SJCRH30 (cell line): ENCODE measurements around the gene DCAF11. TPM values are rescaled to one million over a fixed set of nuclear protein-coding genes. Genes with fewer than 3 reads are reported as not detected.
"Not testable (repeated sequence)": the region's sequence is repeated elsewhere in the genome, so short reads cannot be mapped to it uniquely, and the experiment has no call there.

Experiments
- DNase-seq, 2 experiments: peaks; one replicate each; pipeline ENCODE4 v3.0.0-alpha.2; 2015 to 2020
- H3K27ac ChIP-seq: fragments of 250-450 bp; sonication (Bioruptor Pico); 2 replicates; pipeline ENCODE4 v1.5.1; 2020; ENCODE audit warnings: mild to moderate bottlenecking, moderate library complexity
- H3K27me3 ChIP-seq: fragments of 250-450 bp; sonication (Bioruptor Pico); 2 replicates; pipeline ENCODE4 v1.5.1; 2020; ENCODE audit warnings: mild to moderate bottlenecking, moderate library complexity
- H3K36me3 ChIP-seq: fragments of 250-450 bp; sonication (Bioruptor Pico); 2 replicates; pipeline ENCODE4 v1.5.1; 2020; ENCODE audit warnings: mild to moderate bottlenecking, moderate library complexity
- H3K4me1 ChIP-seq: fragments of 250-450 bp; sonication (Bioruptor Pico); 2 replicates; pipeline ENCODE4 v1.5.1; 2020; ENCODE audit warnings: mild to moderate bottlenecking, moderate library complexity
- H3K4me3 ChIP-seq: fragments of 250-450 bp; sonication (Bioruptor Pico); 2 replicates; pipeline ENCODE4 v1.5.1; 2020; ENCODE audit warnings: mild to moderate bottlenecking, moderate library complexity
- H3K9me3 ChIP-seq: fragments of 250-450 bp; sonication (Bioruptor Pico); replicated peaks from 2 replicates; pipeline ENCODE4 v1.5.1; 2020; ENCODE audit warnings: mild to moderate bottlenecking, moderate library complexity
- total RNA-seq: library from RNA; depleted of rRNA; stranded (reverse); fragments of >200 nt; shearing (Covaris generic); gene quantifications from 2 replicates; pipeline ENCODE4 v1.2.3, GENCODE V29; 2014

The DCAF11 gene
- total RNA-seq, 1 experiment from 2014 or later, result 82.0 TPM

DNA sequence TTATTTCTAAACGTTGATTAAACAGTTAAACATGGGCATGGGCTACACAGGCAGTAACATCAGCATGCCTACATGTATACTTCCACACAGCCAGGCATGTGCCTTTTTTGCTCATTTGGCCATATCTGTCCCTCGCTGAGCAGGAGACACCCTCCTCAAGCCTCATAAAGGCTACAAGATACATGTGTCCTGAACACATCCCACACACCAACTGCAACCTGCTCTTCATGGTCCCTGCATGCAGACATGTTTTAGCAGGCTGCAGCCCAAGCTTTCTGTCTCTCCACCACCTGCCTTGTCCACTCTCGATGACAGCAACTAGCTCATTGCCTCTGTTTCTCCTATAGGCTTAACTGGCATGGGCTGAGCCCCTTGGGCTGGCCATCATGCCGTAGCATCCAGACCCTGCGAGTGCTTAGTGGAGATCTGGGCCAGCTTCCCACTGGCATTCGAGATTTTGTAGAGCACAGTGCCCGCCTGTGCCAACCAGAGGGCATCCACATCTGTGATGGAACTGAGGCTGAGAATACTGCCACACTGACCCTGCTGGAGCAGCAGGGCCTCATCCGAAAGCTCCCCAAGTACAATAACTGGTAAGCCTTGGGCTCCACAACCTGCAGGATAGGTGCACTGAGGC, 17.9 kb upstream of the DCAF11 start:
- Histone ChIP-seq H3K4me3 (no peak overlapping the region), H3K9me3 (no peaks in the 10 kb centered on the region), H3K27me3 (no peaks in the 10 kb centered on the region), H3K36me3 (peaks cover 6% of the 10 kb centered on the region), H3K27ac (no peak overlapping the region), H3K4me1 (peaks cover 10% of the 10 kb centered on the region)
- DNase-seq, result no peak

DNA sequence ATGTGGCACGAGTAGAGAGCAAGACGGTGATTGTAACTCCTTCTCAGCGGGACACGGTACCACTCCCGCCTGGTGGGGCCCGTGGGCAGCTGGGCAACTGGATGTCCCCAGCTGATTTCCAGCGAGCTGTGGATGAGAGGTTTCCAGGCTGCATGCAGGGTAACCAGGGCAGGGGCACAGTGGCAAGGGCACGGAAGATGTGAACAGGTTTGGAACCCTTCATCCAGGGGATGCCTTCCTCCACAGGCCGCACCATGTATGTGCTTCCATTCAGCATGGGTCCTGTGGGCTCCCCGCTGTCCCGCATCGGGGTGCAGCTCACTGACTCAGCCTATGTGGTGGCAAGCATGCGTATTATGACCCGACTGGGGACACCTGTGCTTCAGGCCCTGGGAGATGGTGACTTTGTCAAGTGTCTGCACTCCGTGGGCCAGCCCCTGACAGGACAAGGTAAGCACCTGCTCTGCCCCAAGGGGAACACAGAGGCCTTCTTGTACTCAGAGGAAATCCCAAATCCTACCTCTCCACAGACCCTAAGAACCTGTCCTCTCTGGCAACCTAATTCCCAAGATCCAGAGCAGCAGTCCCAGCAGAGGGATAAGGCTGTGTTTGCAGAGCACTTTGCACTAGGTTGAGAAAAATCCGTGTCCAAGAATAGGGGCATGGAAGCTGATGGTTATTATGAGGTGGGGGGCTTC, 16.2 kb upstream of the DCAF11 start:
- no peak overlapping the region for H3K4me3 ChIP-seq
- no peaks in the 10 kb centered on the region for H3K27me3 ChIP-seq
- peaks cover 10% of the 10 kb centered on the region for H3K36me3 ChIP-seq
- H3K4me1 ChIP-seq, result peaks cover 10% of the 10 kb centered on the region
- no peak for DNase-seq
- no peak overlapping the region for H3K27ac ChIP-seq
- H3K9me3 ChIP-seq, result no peaks in the 10 kb centered on the region

GRCh38 chr14:24098927-24099813, 15.4 kb upstream of the DCAF11 start:
- Histone ChIP-seq H3K27me3 (no peaks in the 10 kb centered on the region), H3K9me3 (no peaks in the 10 kb centered on the region), H3K4me3 (no peak overlapping the region), H3K27ac (no peak overlapping the region), H3K4me1 (peaks cover 7% of the 10 kb centered on the region), H3K36me3 (peaks cover 14% of the 10 kb centered on the region)
- DNase-seq, result no peak

- Histone ChIP-seq H3K36me3 (peaks cover 14% of the 10 kb centered on the region), H3K9me3 (no peaks in the 10 kb centered on the region), H3K4me3 (no peak overlapping the region), H3K27ac (no peak overlapping the region), H3K4me1 (peaks cover 6% of the 10 kb centered on the region), H3K27me3 (no peaks in the 10 kb centered on the region)
- DNase-seq, result no peak
Observed at GRCh38 chr14:24100197-24100981, 14.2 kb upstream of the DCAF11 start.

DNA sequence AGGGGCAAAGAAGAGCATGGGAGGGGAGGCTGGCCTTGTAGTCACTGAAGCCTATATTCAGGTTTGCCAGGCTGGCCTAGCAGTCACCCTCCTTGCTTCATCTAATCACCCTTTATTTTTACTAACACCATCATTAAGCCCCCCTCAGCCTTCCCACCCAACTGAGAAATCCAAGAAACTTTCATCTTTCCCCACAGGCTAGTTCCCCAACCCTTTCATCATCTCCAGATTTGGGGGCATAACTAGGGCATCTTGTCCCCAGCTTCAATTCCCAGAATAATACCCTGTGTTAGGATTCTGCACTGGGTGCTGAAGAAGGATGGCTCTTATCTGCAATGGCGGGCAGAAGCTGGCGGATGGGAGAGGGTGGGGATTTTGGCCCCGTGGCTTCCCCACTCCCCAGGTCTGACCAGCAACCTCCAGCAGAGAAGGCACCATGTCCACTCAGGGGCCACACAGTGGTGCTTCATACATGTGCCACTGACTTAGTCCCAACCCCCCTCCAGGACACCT, 13.5 kb upstream of the DCAF11 start:
- H3K4me3 ChIP-seq, result no peak overlapping the region
- no peaks in the 10 kb centered on the region for H3K27me3 ChIP-seq
- DNase-seq, result no peak
- peaks cover 14% of the 10 kb centered on the region for H3K36me3 ChIP-seq
- no peaks in the 10 kb centered on the region for H3K4me1 ChIP-seq
- H3K9me3 ChIP-seq, result no peaks in the 10 kb centered on the region
- no peak overlapping the region for H3K27ac ChIP-seq

DNA sequence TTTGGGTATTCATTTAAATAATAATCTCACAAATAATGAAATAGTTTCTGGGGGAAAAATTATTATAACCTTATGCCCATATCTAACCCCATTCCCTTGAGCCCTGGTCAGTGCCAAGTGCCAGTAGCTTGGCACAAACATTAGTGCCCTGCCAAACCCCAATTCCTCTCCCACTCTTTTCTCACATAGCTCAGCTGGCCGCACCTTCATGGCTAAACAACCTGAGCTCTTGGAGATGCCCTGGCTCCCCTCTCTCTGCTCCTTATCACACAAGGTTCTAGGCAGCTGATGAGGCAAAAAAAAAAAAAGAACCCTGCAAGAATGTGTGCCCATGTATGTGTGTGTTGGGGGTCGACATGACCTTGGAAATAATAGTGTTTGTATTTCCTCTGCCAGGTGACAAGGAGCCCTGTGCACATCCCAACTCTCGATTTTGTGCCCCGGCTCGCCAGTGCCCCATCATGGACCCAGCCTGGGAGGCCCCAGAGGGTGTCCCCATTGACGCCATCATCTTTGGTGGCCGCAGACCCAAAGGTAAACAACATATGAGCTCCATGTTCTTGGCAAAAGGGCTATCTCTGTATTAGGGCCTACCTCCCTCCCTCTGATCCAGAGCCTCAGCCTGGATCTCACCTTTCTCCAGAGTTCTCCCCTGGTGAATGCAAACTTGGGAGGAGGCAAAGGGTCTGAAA, 12.1 kb upstream of the DCAF11 start:
- DNase-seq, result no peak
- Histone ChIP-seq H3K4me3 (no peak overlapping the region), H3K36me3 (peaks cover 14% of the 10 kb centered on the region), H3K9me3 (no peaks in the 10 kb centered on the region), H3K27me3 (no peaks in the 10 kb centered on the region), H3K27ac (no peak overlapping the region), H3K4me1 (no peaks in the 10 kb centered on the region)

DNA sequence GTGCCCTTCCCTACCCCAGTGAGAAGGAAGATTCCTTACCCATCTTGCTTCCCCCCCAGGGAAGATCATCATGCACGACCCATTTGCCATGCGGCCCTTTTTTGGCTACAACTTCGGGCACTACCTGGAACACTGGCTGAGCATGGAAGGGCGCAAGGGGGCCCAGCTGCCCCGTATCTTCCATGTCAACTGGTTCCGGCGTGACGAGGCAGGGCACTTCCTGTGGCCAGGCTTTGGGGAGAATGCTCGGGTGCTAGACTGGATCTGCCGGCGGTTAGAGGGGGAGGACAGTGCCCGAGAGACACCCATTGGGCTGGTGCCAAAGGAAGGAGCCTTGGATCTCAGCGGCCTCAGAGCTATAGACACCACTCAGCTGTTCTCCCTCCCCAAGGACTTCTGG, 11.1 kb upstream of the DCAF11 start:
- no peaks in the 10 kb centered on the region for H3K9me3 ChIP-seq
- no peak overlapping the region for H3K27ac ChIP-seq
- no peaks in the 10 kb centered on the region for H3K4me1 ChIP-seq
- H3K4me3 ChIP-seq, result no peak overlapping the region
- H3K27me3 ChIP-seq, result no peaks in the 10 kb centered on the region
- peaks cover 14% of the 10 kb centered on the region for H3K36me3 ChIP-seq
- DNase-seq, result no peak

DNA sequence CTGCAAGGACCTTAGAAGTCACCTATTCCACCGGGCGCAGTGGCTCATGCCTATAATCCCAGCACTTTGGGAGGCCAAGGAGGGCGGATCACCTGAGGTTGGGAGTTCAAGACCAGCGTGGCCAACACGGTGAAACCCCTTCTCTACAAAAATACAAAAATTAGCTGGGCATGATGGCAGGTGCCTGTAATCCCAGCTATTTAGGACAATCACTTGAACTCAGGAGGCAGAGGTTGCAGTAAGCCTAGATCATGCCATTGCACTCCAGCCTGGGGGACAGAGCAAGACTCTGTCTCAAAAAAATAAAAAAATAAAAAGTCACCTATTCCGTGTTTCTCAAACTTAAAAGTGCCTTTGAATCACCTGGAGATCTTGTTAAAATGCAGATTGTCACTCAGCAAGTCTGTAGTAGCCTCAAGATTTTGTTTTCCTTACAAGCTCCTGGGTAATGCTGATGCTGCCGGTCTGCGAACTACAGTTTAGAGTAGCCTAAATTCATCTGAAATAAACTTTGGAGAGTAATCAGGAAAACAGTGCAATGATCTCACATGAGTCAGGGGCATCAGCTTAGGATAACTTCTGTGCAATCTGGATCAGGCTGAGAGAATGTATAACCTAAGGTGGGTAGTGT, 8.9 kb upstream of the DCAF11 start:
- H3K4me3 ChIP-seq, H3K4me1 ChIP-seq, H3K36me3 ChIP-seq, H3K9me3 ChIP-seq, DNase-seq, H3K27me3 ChIP-seq, H3K27ac ChIP-seq: not testable (repeated sequence)

DNA sequence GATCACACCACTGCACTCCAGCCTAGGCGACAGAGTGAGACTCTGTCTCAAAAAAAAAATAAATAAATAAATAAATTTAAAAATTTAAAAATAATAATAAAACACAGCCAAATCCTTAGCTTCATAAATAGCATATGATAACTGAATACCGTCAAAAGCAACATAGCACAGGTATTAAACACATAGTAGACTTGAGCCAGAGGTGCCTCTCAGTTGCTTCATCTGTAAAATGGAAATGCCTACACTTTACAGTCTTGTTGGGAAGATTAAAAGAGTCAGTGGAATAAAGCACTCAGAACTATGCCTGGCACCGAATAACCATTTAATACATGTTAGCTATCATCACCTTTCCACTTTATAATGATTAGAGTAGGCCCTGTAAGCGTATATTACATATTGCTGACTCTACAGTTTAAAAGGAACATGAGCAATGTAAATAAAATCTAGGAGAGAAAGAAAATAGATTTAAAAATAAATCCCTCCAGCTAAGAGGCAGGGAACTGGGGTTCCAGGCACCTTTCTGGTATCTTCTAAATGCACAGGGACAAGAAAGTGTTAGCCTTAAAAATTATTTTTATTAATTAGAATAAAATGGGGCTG, 7.8 kb upstream of the DCAF11 start:
- Histone ChIP-seq H3K4me3 (no peak overlapping the region), H3K4me1 (peaks cover 9% of the 10 kb centered on the region), H3K9me3 (no peaks in the 10 kb centered on the region), H3K36me3 (peaks cover 8% of the 10 kb centered on the region), H3K27ac (no peak overlapping the region), H3K27me3 (no peaks in the 10 kb centered on the region)
- DNase-seq, result no peak

DNA sequence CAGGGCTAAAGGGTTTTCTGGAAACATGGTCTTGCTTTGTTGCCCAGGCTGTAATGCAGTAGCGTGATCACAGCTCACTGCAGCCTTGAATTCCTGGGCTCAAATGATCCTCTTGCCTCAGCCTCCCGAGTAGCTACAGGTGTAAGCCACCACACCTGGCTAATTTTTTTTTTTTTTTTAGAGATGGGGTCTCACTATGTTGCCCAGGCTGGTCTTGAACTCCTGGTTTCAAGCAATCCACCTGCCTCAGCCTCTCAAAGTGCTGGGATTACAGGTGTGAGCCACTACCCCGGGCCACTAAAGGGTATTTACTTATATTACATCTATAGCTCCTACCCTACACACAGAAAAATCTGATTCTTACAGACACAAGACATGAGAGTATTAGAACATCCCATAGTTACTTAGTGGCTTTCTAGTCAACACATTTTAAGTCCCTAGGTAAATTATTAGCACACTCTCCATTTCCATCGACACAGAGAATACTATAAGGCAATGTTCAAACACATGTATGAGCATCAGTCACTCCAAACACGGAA, 6.2 kb upstream of the DCAF11 start:
- Histone ChIP-seq H3K27ac (no peak overlapping the region), H3K4me1 (peaks cover 9% of the 10 kb centered on the region), H3K36me3 (peaks cover 5% of the 10 kb centered on the region), H3K4me3 (no peak overlapping the region), H3K27me3 (no peaks in the 10 kb centered on the region), H3K9me3 (no peaks in the 10 kb centered on the region)
- DNase-seq, result no peak

GRCh38 chr14:24110060-24110459, 4.5 kb upstream of the DCAF11 start:
- no peaks in the 10 kb centered on the region for H3K9me3 ChIP-seq
- no peak overlapping the region for H3K27ac ChIP-seq
- H3K27me3 ChIP-seq, result no peaks in the 10 kb centered on the region
- H3K4me3 ChIP-seq, result no peak overlapping the region
- H3K36me3 ChIP-seq, result no peaks in the 10 kb centered on the region
- peaks cover 9% of the 10 kb centered on the region for H3K4me1 ChIP-seq
- DNase-seq, result peak in 1 of 2 experiments; percentile 32

- Histone ChIP-seq H3K4me1 (peaks cover 9% of the 10 kb centered on the region), H3K36me3 (no peaks in the 10 kb centered on the region), H3K27me3 (no peaks in the 10 kb centered on the region), H3K9me3 (no peaks in the 10 kb centered on the region), H3K27ac (no peak overlapping the region), H3K4me3 (no peak overlapping the region)
- no peak for DNase-seq
Observed at GRCh38 chr14:24110523-24110922, 4.1 kb upstream of the DCAF11 start.

DNA sequence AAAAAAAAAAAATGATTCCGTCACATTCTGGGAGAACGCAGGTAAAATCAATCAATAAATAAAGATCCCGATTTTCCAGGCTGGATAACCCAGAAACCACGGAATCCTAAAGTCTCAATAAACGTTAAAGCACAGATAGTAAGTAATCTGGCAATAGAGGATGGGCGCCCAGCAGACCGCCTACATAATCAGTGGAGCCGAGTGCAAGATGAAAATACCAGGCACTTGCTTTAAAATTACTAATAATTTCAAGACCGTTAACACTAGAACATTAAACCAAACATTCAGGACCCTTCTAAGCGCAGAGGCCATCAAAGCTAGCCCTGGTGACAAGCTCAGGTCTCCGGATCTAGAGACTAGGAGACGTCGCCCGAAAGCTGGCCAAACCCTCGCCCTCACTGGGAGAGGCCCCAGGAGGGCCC, 1.2 kb upstream of the DCAF11 start:
- Histone ChIP-seq H3K9me3 (no peaks in the 10 kb centered on the region), H3K27me3 (no peaks in the 10 kb centered on the region), H3K4me1 (peaks cover 9% of the 10 kb centered on the region), H3K4me3 (peak overlapping the region; percentile 92), H3K27ac (peak overlapping the region; percentile 97), H3K36me3 (peaks cover 8% of the 10 kb centered on the region)
- DNase-seq, result no peak
